K562 treated with DMSO at 1 percent for 24 hours (cell line): ENCODE data around the gene PCDHA4. TPM values are rescaled to one million over a fixed set of nuclear protein-coding genes. Genes with fewer than 3 reads are reported as not detected.

ENCODE experiments used
- total RNA-seq: library from RNA; unstranded; fragments of 300-600 nt; gene quantifications from 2 replicates; pipeline ENCODE4 v1.2.3, GENCODE V29; 2022; ENCODE audit warnings: low read depth; ENCODE audit not compliant: insufficient read depth

Gene PCDHA4
- not detected in 2 replicates for total RNA-seq

GRCh38 chr5:140806834-140807775, at the start of gene PCDHA4:
Gene PCDHA4 (plus strand): TSS chr5:140807068.

GRCh38 chr5:140785905-140786686, 20.8 kb upstream of the PCDHA4 start, which contains the start of gene PCDHA1:
Gene PCDHA1 (plus strand): TSS chr5:140786140.

GRCh38 chr5:140794595-140795258, 12.1 kb upstream of the PCDHA4 start, which contains the start of gene PCDHA2:
Gene PCDHA2 (plus strand): TSS chr5:140794852.

GRCh38 chr5:140800816-140801493, 5.9 kb upstream of the PCDHA4 start, which contains the start of gene PCDHA3:
Gene PCDHA3 (plus strand): TSS chr5:140801057.

GRCh38 chr5:140821375-140822280, 14.8 kb downstream of the PCDHA4 start, which contains the start of gene PCDHA5:
Gene PCDHA5 (plus strand): TSS chr5:140821613.

GRCh38 chr5:140827704-140828361, 21.0 kb downstream of the PCDHA4 start, which contains the start of gene PCDHA6:
Gene PCDHA6 (plus strand): TSS chr5:140827960. CDS start chr5:140828092, 132 bp downstream.

GRCh38 chr5:140833993-140834392, 27.1 kb downstream of the PCDHA4 start, which contains the start of gene PCDHA7:
Gene PCDHA7 (plus strand): TSS chr5:140834269. CDS start chr5:140834384, 115 bp downstream.

GRCh38 chr5:140840978-140841962, 34.4 kb downstream of the PCDHA4 start, which contains the start of gene PCDHA8:
Gene PCDHA8 (plus strand): TSS chr5:140841187. CDS start chr5:140841322, 135 bp downstream.

GRCh38 chr5:140848139-140849102, 41.6 kb downstream of the PCDHA4 start, which contains the start of gene PCDHA9:
Gene PCDHA9 (plus strand): TSS chr5:140848382. CDS start chr5:140848496, 114 bp downstream.

GRCh38 chr5:140855772-140856674, 49.2 kb downstream of the PCDHA4 start, which contains the start of gene PCDHA10:
Gene PCDHA10 (plus strand): TSS chr5:140855897. CDS start chr5:140856049, 152 bp downstream.

Other genes starting within 250 kb of the PCDHA4 start
- 33.9 and 34.7 TPM in 2 replicates for gene SRA1, start 249.6 kb upstream of the PCDHA4 start, total RNA-seq
- gene APBB3, start 242.5 kb upstream of the PCDHA4 start, total RNA-seq: 15.1 and 17.3 TPM in 2 replicates
- gene SLC35A4, start 242.2 kb upstream of the PCDHA4 start, total RNA-seq: 166 and 171 TPM in 2 replicates
- 1.1 and 1.6 TPM in 2 replicates for gene CD14, start 173.9 kb upstream of the PCDHA4 start, total RNA-seq
- 15.2 and 22.3 TPM in 2 replicates for gene TMCO6, start 167.6 kb upstream of the PCDHA4 start, total RNA-seq
- gene NDUFA2, start 159.4 kb upstream of the PCDHA4 start, total RNA-seq: 215 and 263 TPM in 2 replicates
- gene IK, start 159.2 kb upstream of the PCDHA4 start, total RNA-seq: 149 and 175 TPM in 2 replicates
- gene WDR55, start 142.2 kb upstream of the PCDHA4 start, total RNA-seq: 42.8 and 44.6 TPM in 2 replicates
- gene DND1, start 133.5 kb upstream of the PCDHA4 start, total RNA-seq: 2.2 and 4.9 TPM in 2 replicates
- 63.3 and 68.0 TPM in 2 replicates for gene HARS1, start 115.7 kb upstream of the PCDHA4 start, total RNA-seq
- 19.8 and 20.5 TPM in 2 replicates for gene HARS2, start 115.6 kb upstream of the PCDHA4 start, total RNA-seq
- 44.2 and 45.1 TPM in 2 replicates for gene ZMAT2, start 106.6 kb upstream of the PCDHA4 start, total RNA-seq
- not detected in 2 replicates for gene PCDHA1, start 20.9 kb upstream of the PCDHA4 start, total RNA-seq
- gene PCDHA2, start 12.2 kb upstream of the PCDHA4 start, total RNA-seq: not detected in 2 replicates
- not detected in 2 replicates for gene PCDHA3, start 6.0 kb upstream of the PCDHA4 start, total RNA-seq
- gene PCDHA5, start 14.5 kb downstream of the PCDHA4 start, total RNA-seq: 0.13 TPM in 1 of 2 replicates, not detected in the other
- gene PCDHA6, start 20.9 kb downstream of the PCDHA4 start, total RNA-seq: not detected in 2 replicates
- gene PCDHA7, start 27.2 kb downstream of the PCDHA4 start, total RNA-seq: not detected in 2 replicates
- gene PCDHA8, start 34.1 kb downstream of the PCDHA4 start, total RNA-seq: not detected in 2 replicates
- gene PCDHA9, start 41.3 kb downstream of the PCDHA4 start, total RNA-seq: not detected in 2 replicates
- not detected in 2 replicates for gene PCDHA10, start 48.8 kb downstream of the PCDHA4 start, total RNA-seq
- not detected in 2 replicates for gene PCDHA11, start 61.9 kb downstream of the PCDHA4 start, total RNA-seq
- gene PCDHA12, start 68.2 kb downstream of the PCDHA4 start, total RNA-seq: not detected in 2 replicates
- gene PCDHA13, start 75.1 kb downstream of the PCDHA4 start, total RNA-seq: not detected in 2 replicates
- gene PCDHAC1, start 119.2 kb downstream of the PCDHA4 start, total RNA-seq: not detected in 2 replicates
- gene PCDHAC2, start 159.4 kb downstream of the PCDHA4 start, total RNA-seq: not detected in 2 replicates
- not detected in 2 replicates for gene PCDHB1, start 244.3 kb downstream of the PCDHA4 start, total RNA-seq